NB4 (cell line): ENCODE results near the gene IQGAP2.

ENCODE experiments used
- CTCF ChIP-seq: IDR thresholded peaks from one replicate; pipeline ENCODE4 v1.5.1; 2012; ENCODE audit warnings: low read depth, low read length
- MAX ChIP-seq: IDR thresholded peaks from 2 replicates; pipeline ENCODE4 v1.6.1; 2011; ENCODE audit warnings: low read depth, low read length
- POLR2A ChIP-seq: IDR thresholded peaks from 2 replicates; pipeline ENCODE4 v1.6.1; 2011; ENCODE audit warnings: mild to moderate bottlenecking; ENCODE audit not compliant: insufficient read length; ENCODE audit errors: extremely low read depth

- TF ChIP-seq POLR2A (no peak), CTCF (no peak), MAX (no peak)
Observed at GRCh38 chr5:76522103-76522935, 119.2 kb downstream of the IQGAP2 start.
